Measurements from ENCODE around the gene ANK2. TPM values are rescaled to one million over a fixed set of nuclear protein-coding genes. Genes with fewer than 3 reads are reported as not detected.
"Not testable (repeated sequence)": the region's sequence is repeated elsewhere in the genome, so short reads cannot be mapped to it uniquely, and the experiment has no call there.

The ANK2 gene
- polyA plus RNA-seq, 4 donors, result 0.22 to 32.7 (median 5.6) TPM

GRCh38 chr4:113056318-113056717 is 6.9 kb downstream of the ANK2 start:
- 74 to 81% (median 77%) methylated on average over 2 of the region's 2 CpGs for WGBS, 3 donors
- no peak for DNase-seq
- no peak for FAIRE-seq
- no peaks in the 10 kb centered on the region for H3K27me3 ChIP-seq (ENCODE audit: control insufficient read depth in 3 of 3, insufficient read depth in 3 of 3, low read length in 3 of 3)
- H3K27ac ChIP-seq (ENCODE audit: low read depth in 1 of 3, low read length in 2 of 3), result no peak overlapping the region
- no peaks in the 10 kb centered on the region for H3K9me3 ChIP-seq (ENCODE audit: control insufficient read depth in 2 of 2, insufficient read depth in 1 of 2, low read depth in 1 of 2, low read length in 1 of 2)
- H3K4me1 ChIP-seq (ENCODE audit: control insufficient read depth in 3 of 3, insufficient read depth in 2 of 3, low read depth in 1 of 3, low read length in 2 of 3), result no peaks in the 10 kb centered on the region
- H3K4me3 ChIP-seq (ENCODE audit: low read depth in 1 of 3, low read length in 3 of 3), result no peak overlapping the region
- no peaks in the 10 kb centered on the region for H3K36me3 ChIP-seq (ENCODE audit: control insufficient read depth in 3 of 3, insufficient read depth in 2 of 3, low read depth in 1 of 3, low read length in 3 of 3)

- FAIRE-seq (no peak), DNase-seq (no peak)
- Histone ChIP-seq H3K4me1 (ENCODE audit: control insufficient read depth in 3 of 3, insufficient read depth in 2 of 3, low read depth in 1 of 3, low read length in 2 of 3) (no peaks in the 10 kb centered on the region), H3K27ac (ENCODE audit: low read depth in 1 of 3, low read length in 2 of 3) (no peak overlapping the region), H3K27me3 (ENCODE audit: control insufficient read depth in 3 of 3, insufficient read depth in 3 of 3, low read length in 3 of 3) (no peaks in the 10 kb centered on the region), H3K9me3 (ENCODE audit: control insufficient read depth in 2 of 2, insufficient read depth in 1 of 2, low read depth in 1 of 2, low read length in 1 of 2) (no peaks in the 10 kb centered on the region), H3K4me3 (ENCODE audit: low read depth in 1 of 3, low read length in 3 of 3) (no peak overlapping the region), H3K36me3 (ENCODE audit: control insufficient read depth in 3 of 3, insufficient read depth in 2 of 3, low read depth in 1 of 3, low read length in 3 of 3) (no peaks in the 10 kb centered on the region)
- 88 to 89% (median 88%) methylated on average over 1 of the region's 1 CpG for WGBS, 3 donors
Measured at GRCh38 chr4:113057891-113058290, 8.4 kb downstream of the ANK2 start.

- DNase-seq (no peak), FAIRE-seq (no peak)
- no peak overlapping the region for H3K4me3 ChIP-seq (ENCODE audit: low read depth in 1 of 3, low read length in 3 of 3)
- H3K9me3 ChIP-seq (ENCODE audit: control insufficient read depth in 2 of 2, insufficient read depth in 1 of 2, low read depth in 1 of 2, low read length in 1 of 2), result no peaks in the 10 kb centered on the region
- 76 to 89% (median 84%) methylated on average over 3 of the region's 3 CpGs for WGBS, 3 donors
- no peaks in the 10 kb centered on the region for H3K4me1 ChIP-seq (ENCODE audit: control insufficient read depth in 3 of 3, insufficient read depth in 2 of 3, low read depth in 1 of 3, low read length in 2 of 3)
- H3K36me3 ChIP-seq (ENCODE audit: control insufficient read depth in 3 of 3, insufficient read depth in 2 of 3, low read depth in 1 of 3, low read length in 3 of 3), result no peaks in the 10 kb centered on the region
- no peak overlapping the region for H3K27ac ChIP-seq (ENCODE audit: low read depth in 1 of 3, low read length in 2 of 3)
- no peaks in the 10 kb centered on the region for H3K27me3 ChIP-seq (ENCODE audit: control insufficient read depth in 3 of 3, insufficient read depth in 3 of 3, low read length in 3 of 3)
Measured at GRCh38 chr4:113059449-113060182, 10.2 kb downstream of the ANK2 start.

- Histone ChIP-seq H3K36me3 (ENCODE audit: control insufficient read depth in 3 of 3, insufficient read depth in 2 of 3, low read depth in 1 of 3, low read length in 3 of 3) (no peaks in the 10 kb centered on the region), H3K4me3 (ENCODE audit: low read depth in 1 of 3, low read length in 3 of 3) (no peak overlapping the region), H3K9me3 (ENCODE audit: control insufficient read depth in 2 of 2, insufficient read depth in 1 of 2, low read depth in 1 of 2, low read length in 1 of 2) (no peaks in the 10 kb centered on the region), H3K27ac (ENCODE audit: low read depth in 1 of 3, low read length in 2 of 3) (no peak overlapping the region), H3K27me3 (ENCODE audit: control insufficient read depth in 3 of 3, insufficient read depth in 3 of 3, low read length in 3 of 3) (no peaks in the 10 kb centered on the region), H3K4me1 (ENCODE audit: control insufficient read depth in 3 of 3, insufficient read depth in 2 of 3, low read depth in 1 of 3, low read length in 2 of 3) (no peaks in the 10 kb centered on the region)
- no peak for FAIRE-seq
- DNase-seq, result no peak
Measured at GRCh38 chr4:113060853-113061252, 11.4 kb downstream of the ANK2 start.

GRCh38 chr4:113064244-113064643 is 14.8 kb downstream of the ANK2 start:
- no peak overlapping the region for H3K4me3 ChIP-seq (ENCODE audit: low read depth in 1 of 3, low read length in 3 of 3)
- no peaks in the 10 kb centered on the region for H3K9me3 ChIP-seq (ENCODE audit: control insufficient read depth in 2 of 2, insufficient read depth in 1 of 2, low read depth in 1 of 2, low read length in 1 of 2)
- no peak for FAIRE-seq
- H3K27me3 ChIP-seq (ENCODE audit: control insufficient read depth in 3 of 3, insufficient read depth in 3 of 3, low read length in 3 of 3), result no peaks in the 10 kb centered on the region
- no peaks in the 10 kb centered on the region for H3K4me1 ChIP-seq (ENCODE audit: control insufficient read depth in 3 of 3, insufficient read depth in 2 of 3, low read depth in 1 of 3, low read length in 2 of 3)
- no peak overlapping the region for H3K27ac ChIP-seq (ENCODE audit: low read depth in 1 of 3, low read length in 2 of 3)
- WGBS, 3 donors, result 35 to 41% (median 38%) methylated on average over 5 of the region's 5 CpGs
- H3K36me3 ChIP-seq (ENCODE audit: control insufficient read depth in 3 of 3, insufficient read depth in 2 of 3, low read depth in 1 of 3, low read length in 3 of 3), result no peaks in the 10 kb centered on the region
- no peak for DNase-seq

- H3K4me3 ChIP-seq (ENCODE audit: low read depth in 1 of 3, low read length in 3 of 3), result no peak overlapping the region
- no peak overlapping the region for H3K27ac ChIP-seq (ENCODE audit: low read depth in 1 of 3, low read length in 2 of 3)
- no peaks in the 10 kb centered on the region for H3K36me3 ChIP-seq (ENCODE audit: control insufficient read depth in 3 of 3, insufficient read depth in 2 of 3, low read depth in 1 of 3, low read length in 3 of 3)
- no peak for FAIRE-seq
- H3K4me1 ChIP-seq (ENCODE audit: control insufficient read depth in 3 of 3, insufficient read depth in 2 of 3, low read depth in 1 of 3, low read length in 2 of 3), result no peaks in the 10 kb centered on the region
- 63 to 78% (median 75%) methylated on average over 3 of the region's 3 CpGs for WGBS, 3 donors
- no peaks in the 10 kb centered on the region for H3K9me3 ChIP-seq (ENCODE audit: control insufficient read depth in 2 of 2, insufficient read depth in 1 of 2, low read depth in 1 of 2, low read length in 1 of 2)
- no peaks in the 10 kb centered on the region for H3K27me3 ChIP-seq (ENCODE audit: control insufficient read depth in 3 of 3, insufficient read depth in 3 of 3, low read length in 3 of 3)
- no peak for DNase-seq
Measured at GRCh38 chr4:113065629-113066028, 16.2 kb downstream of the ANK2 start.

GRCh38 chr4:113068771-113069170 is 19.3 kb downstream of the ANK2 start:
- H3K27me3 ChIP-seq (ENCODE audit: control insufficient read depth in 3 of 3, insufficient read depth in 3 of 3, low read length in 3 of 3); H3K4me1 ChIP-seq (ENCODE audit: control insufficient read depth in 3 of 3, insufficient read depth in 2 of 3, low read depth in 1 of 3, low read length in 2 of 3); H3K9me3 ChIP-seq (ENCODE audit: control insufficient read depth in 2 of 2, insufficient read depth in 1 of 2, low read depth in 1 of 2, low read length in 1 of 2); DNase-seq; FAIRE-seq; H3K4me3 ChIP-seq (ENCODE audit: low read depth in 1 of 3, low read length in 3 of 3); H3K36me3 ChIP-seq (ENCODE audit: control insufficient read depth in 3 of 3, insufficient read depth in 2 of 3, low read depth in 1 of 3, low read length in 3 of 3); H3K27ac ChIP-seq (ENCODE audit: low read depth in 1 of 3, low read length in 2 of 3): not testable (repeated sequence)
- 88 to 95% (median 88%) methylated on average over 3 of the region's 3 CpGs for WGBS, 3 donors

- WGBS, 3 donors, result 80 to 89% (median 81%) methylated on average over 7 of the region's 7 CpGs
- Histone ChIP-seq H3K4me3 (ENCODE audit: low read depth in 1 of 3, low read length in 3 of 3) (no peak overlapping the region), H3K4me1 (ENCODE audit: control insufficient read depth in 3 of 3, insufficient read depth in 2 of 3, low read depth in 1 of 3, low read length in 2 of 3) (no peaks in the 10 kb centered on the region), H3K27me3 (ENCODE audit: control insufficient read depth in 3 of 3, insufficient read depth in 3 of 3, low read length in 3 of 3) (no peaks in the 10 kb centered on the region), H3K27ac (ENCODE audit: low read depth in 1 of 3, low read length in 2 of 3) (no peak overlapping the region), H3K9me3 (ENCODE audit: control insufficient read depth in 2 of 2, insufficient read depth in 1 of 2, low read depth in 1 of 2, low read length in 1 of 2) (no peaks in the 10 kb centered on the region), H3K36me3 (ENCODE audit: control insufficient read depth in 3 of 3, insufficient read depth in 2 of 3, low read depth in 1 of 3, low read length in 3 of 3) (no peaks in the 10 kb centered on the region)
- FAIRE-seq (no peak), DNase-seq (no peak)
Measured at GRCh38 chr4:113069212-113069892, 19.9 kb downstream of the ANK2 start.

Data from small intestine (tissue), 7 donors.